ENCODE results near the gene KIAA0513. TPM values are rescaled to one million over a fixed set of nuclear protein-coding genes. Genes with fewer than 3 reads are reported as not detected.

Gene KIAA0513
- total and polyA plus RNA-seq, 10 donors: 1.7 to 30.0 (median 21.9) TPM

DNA sequence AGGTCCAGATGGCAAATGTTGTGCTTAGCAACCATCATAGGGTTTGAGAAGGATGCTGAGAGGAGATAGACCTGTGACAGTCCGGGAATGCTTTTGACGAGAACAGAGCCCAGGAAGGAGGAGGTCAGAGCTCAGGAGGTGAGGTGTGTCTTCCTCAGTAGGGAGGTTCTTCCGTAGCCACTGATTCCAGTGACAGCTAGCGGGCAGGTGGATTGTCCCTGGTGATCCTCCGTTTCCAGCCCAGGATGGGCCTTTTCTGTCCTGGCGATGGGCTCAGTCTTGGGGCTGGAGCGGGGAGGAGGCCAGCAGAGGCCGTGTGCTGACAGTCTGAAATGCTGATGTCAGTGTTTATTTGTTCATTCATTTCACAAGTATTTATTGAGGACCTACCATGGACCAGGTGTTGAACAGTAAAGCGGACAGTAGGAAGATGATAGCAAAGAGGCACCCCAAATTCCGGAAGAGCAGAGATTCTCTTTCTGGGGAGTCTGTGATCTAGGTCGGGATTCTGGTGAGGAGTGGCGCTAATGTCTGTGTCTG is 38.8 kb downstream of the KIAA0513 start:
- 81 to 95% (median 91%) methylated on average over 12 of the region's 12 CpGs for WGBS, 5 donors
- peaks cover 0 to 30% (median 22%) of the 10 kb centered on the region in 6 donors for H3K4me1 ChIP-seq
- H3K27me3 ChIP-seq (replicated peaks in 1 of 7): no peaks in the 10 kb centered on the region
- intact Hi-C loops (cut with DNase I; ENCODE audit: low total_unique reads): no loop called here
- no peak for DNase-seq
- no peak overlapping the region for H3K27ac ChIP-seq
- H3K4me3 ChIP-seq: no peak overlapping the region
- H3K9me3 ChIP-seq: no peaks in the 10 kb centered on the region
- TF ChIP-seq POLR2A (IDR thresholded peaks at IDR 0.05): no peak
- TF ChIP-seq POLR2AphosphoS5 (IDR thresholded peaks at IDR 0.05): no peak
- TF ChIP-seq, protein P1, sequence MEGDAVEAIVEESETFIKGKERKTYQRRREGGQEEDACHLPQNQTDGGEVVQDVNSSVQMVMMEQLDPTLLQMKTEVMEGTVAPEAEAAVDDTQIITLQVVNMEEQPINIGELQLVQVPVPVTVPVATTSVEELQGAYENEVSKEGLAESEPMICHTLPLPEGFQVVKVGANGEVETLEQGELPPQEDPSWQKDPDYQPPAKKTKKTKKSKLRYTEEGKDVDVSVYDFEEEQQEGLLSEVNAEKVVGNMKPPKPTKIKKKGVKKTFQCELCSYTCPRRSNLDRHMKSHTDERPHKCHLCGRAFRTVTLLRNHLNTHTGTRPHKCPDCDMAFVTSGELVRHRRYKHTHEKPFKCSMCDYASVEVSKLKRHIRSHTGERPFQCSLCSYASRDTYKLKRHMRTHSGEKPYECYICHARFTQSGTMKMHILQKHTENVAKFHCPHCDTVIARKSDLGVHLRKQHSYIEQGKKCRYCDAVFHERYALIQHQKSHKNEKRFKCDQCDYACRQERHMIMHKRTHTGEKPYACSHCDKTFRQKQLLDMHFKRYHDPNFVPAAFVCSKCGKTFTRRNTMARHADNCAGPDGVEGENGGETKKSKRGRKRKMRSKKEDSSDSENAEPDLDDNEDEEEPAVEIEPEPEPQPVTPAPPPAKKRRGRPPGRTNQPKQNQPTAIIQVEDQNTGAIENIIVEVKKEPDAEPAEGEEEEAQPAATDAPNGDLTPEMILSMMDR (IDR thresholded peaks at IDR 0.05 in 8 of 11, conservative IDR thresholded peaks at IDR 0.05 in 3 of 11): no peak
- H3K36me3 ChIP-seq: peaks cover 0 to 69% (median 21%) of the 10 kb centered on the region in 6 donors

- Histone ChIP-seq H3K4me1 (peaks cover 0 to 25% (median 17%) of the 10 kb centered on the region in 6 donors), H3K27me3 (replicated peaks in 1 of 7) (no peaks in the 10 kb centered on the region), H3K27ac (no peak overlapping the region), H3K4me3 (no peak overlapping the region), H3K36me3 (peaks cover 0 to 75% (median 21%) of the 10 kb centered on the region in 6 donors), H3K9me3 (no peaks in the 10 kb centered on the region)
- no peak for DNase-seq
- 89 to 96% (median 94%) methylated on average over 15 to 18 of the region's 18 CpGs for WGBS, 5 donors
- intact Hi-C loops (cut with DNase I; ENCODE audit: low total_unique reads): no loop called here
- TF ChIP-seq, protein P1 (IDR thresholded peaks at IDR 0.05 in 8 of 11, conservative IDR thresholded peaks at IDR 0.05 in 3 of 11): no peak
- peak in 1 of 3 donors; percentile 6 for TF ChIP-seq POLR2AphosphoS5 (IDR thresholded peaks at IDR 0.05)
- TF ChIP-seq POLR2A (IDR thresholded peaks at IDR 0.05): no peak
Observed at GRCh38 chr16:85067024-85067423, 39.4 kb downstream of the KIAA0513 start.

GRCh38 chr16:85067426-85067825 is 39.8 kb downstream of the KIAA0513 start:
- Histone ChIP-seq H3K9me3 (no peaks in the 10 kb centered on the region), H3K36me3 (peaks cover 0 to 78% (median 21%) of the 10 kb centered on the region in 6 donors), H3K4me3 (no peak overlapping the region), H3K4me1 (peaks cover 0 to 25% (median 13%) of the 10 kb centered on the region in 6 donors), H3K27ac (no peak overlapping the region), H3K27me3 (replicated peaks in 1 of 7) (no peaks in the 10 kb centered on the region)
- TF ChIP-seq POLR2AphosphoS5 (IDR thresholded peaks at IDR 0.05) (no peak), POLR2A (IDR thresholded peaks at IDR 0.05) (no peak)
- TF ChIP-seq, protein P1 (IDR thresholded peaks at IDR 0.05 in 8 of 11, conservative IDR thresholded peaks at IDR 0.05 in 3 of 11): no peak
- 76 to 90% (median 87%) methylated on average over 8 of the region's 8 CpGs for WGBS, 5 donors
- intact Hi-C loops (cut with DNase I; ENCODE audit: low total_unique reads): no loop called here
- no peak for DNase-seq

DNA sequence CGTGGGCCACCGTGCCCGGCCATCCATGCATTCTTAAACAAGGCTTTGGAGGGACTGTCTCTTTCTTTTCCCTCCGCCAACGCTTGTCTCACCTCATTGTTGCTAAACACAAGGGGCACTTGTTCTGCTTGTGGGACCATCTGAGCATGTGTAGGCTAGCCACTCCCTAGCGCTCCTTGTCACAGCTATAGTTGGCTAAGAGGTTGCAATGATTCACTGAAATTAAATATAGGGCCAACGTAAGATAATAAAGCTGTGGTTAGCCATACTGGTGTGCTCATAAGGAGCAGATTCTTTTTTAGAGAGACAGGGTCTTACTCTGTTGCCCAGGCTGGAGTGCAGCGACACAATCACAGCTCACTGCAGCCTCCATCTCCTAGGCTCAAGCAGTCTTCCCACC is 41.2 kb downstream of the KIAA0513 start:
- 85 to 97% (median 92%) methylated on average over 8 of the region's 8 CpGs for WGBS, 5 donors
- peaks cover 0 to 91% (median 26%) of the 10 kb centered on the region in 6 donors for H3K36me3 ChIP-seq
- TF ChIP-seq, protein P1 (IDR thresholded peaks at IDR 0.05 in 8 of 11, conservative IDR thresholded peaks at IDR 0.05 in 3 of 11): no peak
- TF ChIP-seq POLR2A (IDR thresholded peaks at IDR 0.05) (no peak), POLR2AphosphoS5 (IDR thresholded peaks at IDR 0.05) (no peak)

More for the DNA sequence above, 41.2 kb downstream of the KIAA0513 start:
- no peak overlapping the region for H3K27ac ChIP-seq
- intact Hi-C loops (cut with DNase I; ENCODE audit: low total_unique reads): no loop called here
- DNase-seq: no peak
- H3K4me1 ChIP-seq: peaks cover 0 to 22% (median 3%) of the 10 kb centered on the region in 6 donors
- H3K9me3 ChIP-seq: no peaks in the 10 kb centered on the region
- no peaks in the 10 kb centered on the region for H3K27me3 ChIP-seq (replicated peaks in 1 of 7)
- H3K4me3 ChIP-seq: no peak overlapping the region

Data from spleen (tissue), 11 donors.